H4 (cell line): Measurements from ENCODE around the gene MRC1. TPM values are rescaled to one million over a fixed set of nuclear protein-coding genes. Genes with fewer than 3 reads are reported as not detected.

Source experiments
- DNase-seq: peaks from one replicate; pipeline ENCODE4 v3.0.0-alpha.2; 2015; ENCODE audit warnings: low spot score
- total RNA-seq: library from RNA; depleted of rRNA; stranded (reverse); fragments of >200 nt; shearing (Covaris generic); gene quantifications from 2 replicates; pipeline ENCODE4 v1.2.3, GENCODE V29; 2014

The MRC1 gene
- total RNA-seq, 1 experiment from 2014 or later: not detected

- DNase-seq: no peak
These were observed 38.6 kb downstream of the MRC1 start for GRCh38 chr10:17847585-17848296.

DNA sequence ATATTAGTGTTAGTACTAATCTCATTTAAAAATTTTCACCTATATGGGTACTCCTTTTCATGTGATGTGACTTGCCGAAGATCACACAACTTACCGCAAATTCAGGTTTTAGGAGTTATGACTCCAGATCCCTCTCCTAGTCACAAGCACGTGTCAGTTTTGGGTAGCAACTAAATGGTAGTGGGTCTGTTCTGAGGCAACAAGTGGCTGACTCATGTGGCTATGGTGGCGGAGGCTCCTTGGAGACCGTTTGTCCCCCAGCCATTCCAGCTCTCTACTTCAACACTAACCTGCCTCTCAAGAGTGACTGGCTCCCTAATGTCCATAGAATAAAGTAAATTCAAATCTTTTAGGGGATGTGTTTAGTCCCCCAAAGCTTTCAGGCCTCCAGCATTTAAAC, 39.5 kb downstream of the MRC1 start:
- DNase-seq: no peak

DNA sequence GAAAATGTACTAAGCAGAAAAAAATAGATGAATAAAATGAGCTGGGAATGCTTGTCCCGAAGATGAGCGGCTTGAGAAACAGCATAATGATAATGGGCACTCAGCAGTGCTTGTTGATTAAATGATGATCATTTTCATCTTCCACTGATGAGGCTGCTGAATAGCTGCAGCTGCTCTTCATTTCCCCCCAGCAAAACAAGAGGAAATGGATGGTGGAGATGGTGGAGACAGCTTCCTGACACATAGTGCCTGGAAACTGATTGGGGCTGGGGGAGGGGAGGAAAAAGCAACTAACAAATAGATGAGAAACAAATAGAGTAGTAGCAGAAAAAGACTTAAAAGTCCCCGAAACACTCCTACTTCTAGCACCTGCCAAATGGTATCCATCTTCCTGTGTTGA, 41.4 kb downstream of the MRC1 start:
- DNase-seq: no peak

GRCh38 chr10:17851611-17852010, 42.5 kb downstream of the MRC1 start:
- DNase-seq: no peak

DNA sequence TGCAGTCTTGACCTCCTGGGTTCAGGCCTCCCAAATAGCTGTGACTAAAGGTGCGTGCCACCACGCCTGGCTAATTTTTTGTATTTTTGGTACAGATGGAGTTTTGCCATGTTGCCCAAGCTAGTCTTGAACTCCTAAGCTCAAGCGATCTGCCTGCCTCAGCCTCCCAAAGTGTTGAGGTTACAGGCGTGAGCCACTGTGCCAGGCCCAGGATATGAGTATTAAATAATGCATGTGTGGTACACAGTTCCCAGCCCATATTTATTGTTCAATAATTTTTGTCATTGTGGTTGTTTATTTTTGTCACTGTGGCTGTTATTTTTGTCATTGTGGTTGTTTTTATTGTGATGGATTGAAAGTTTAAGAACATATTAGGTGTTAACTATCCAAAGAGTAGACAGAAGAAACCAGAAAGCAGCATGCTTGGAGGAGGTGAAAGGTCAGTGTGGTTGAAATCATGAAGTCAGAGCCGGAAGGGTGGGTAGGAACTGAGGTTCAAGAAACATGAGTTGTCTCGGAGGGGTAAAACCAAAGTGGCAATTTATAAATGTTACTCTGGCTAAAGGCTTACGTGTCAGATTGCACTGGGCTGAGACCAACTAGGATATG, 45.0 kb downstream of the MRC1 start:
- no peak for DNase-seq

GRCh38 chr10:17857040-17857439, 47.9 kb downstream of the MRC1 start:
- DNase-seq: no peak

GRCh38 chr10:17859492-17860156, 50.5 kb downstream of the MRC1 start:
- DNase-seq: no peak

- no peak for DNase-seq
These were observed 52.6 kb downstream of the MRC1 start for GRCh38 chr10:17861760-17862159.

GRCh38 chr10:17865351-17865750, 56.2 kb downstream of the MRC1 start:
- DNase-seq: no peak

- DNase-seq: no peak
These were observed 57.2 kb downstream of the MRC1 start for GRCh38 chr10:17866346-17866745.

DNA sequence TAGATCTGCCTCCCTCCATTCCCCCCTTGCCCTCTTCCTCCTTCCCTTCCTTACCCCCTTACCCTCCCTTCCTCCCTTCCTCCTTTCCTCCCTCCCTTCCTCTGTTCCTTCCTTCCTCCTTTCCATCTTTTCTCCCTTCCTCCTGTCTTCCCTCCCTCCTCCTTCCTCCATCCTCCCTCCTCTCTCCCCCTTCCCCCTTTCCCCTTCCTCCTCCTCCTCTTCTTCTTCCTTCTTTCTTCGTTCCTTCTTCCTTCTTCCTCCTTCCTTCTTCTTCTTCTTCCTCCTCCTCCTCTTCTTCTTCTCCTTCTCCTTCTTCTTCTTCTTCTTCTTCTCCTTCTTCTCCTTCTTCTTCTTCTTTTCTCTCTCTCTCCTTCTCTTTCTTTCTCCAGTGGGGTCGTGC, 57.9 kb downstream of the MRC1 start:
- no peak for DNase-seq

GRCh38 chr10:17871036-17871435, 61.9 kb downstream of the MRC1 start:
- no peak for DNase-seq

GRCh38 chr10:17872191-17873091, 63.3 kb downstream of the MRC1 start:
- no peak for DNase-seq

- DNase-seq: no peak
These were observed 64.8 kb downstream of the MRC1 start for GRCh38 chr10:17873946-17874345.

DNA sequence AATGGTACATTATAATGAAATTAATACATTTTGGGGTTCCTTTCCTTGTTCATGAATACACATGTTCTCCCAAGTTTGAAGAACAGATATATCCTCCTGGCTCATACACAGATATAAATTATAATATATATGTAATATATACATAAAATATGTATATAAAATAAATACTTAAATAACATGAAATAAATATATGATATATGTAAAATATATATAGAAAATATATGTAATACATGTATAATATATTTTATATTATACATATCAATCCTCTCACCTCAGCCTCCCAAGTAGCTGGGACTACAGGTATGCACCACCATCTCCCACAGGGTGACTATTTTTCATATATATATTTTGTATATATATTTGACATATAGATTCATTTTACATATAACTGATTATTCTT, 68.0 kb downstream of the MRC1 start:
- no peak for DNase-seq

GRCh38 chr10:17878896-17879295, 69.7 kb downstream of the MRC1 start:
- no peak for DNase-seq

GRCh38 chr10:17880601-17881000, 71.5 kb downstream of the MRC1 start:
- no peak for DNase-seq

DNA sequence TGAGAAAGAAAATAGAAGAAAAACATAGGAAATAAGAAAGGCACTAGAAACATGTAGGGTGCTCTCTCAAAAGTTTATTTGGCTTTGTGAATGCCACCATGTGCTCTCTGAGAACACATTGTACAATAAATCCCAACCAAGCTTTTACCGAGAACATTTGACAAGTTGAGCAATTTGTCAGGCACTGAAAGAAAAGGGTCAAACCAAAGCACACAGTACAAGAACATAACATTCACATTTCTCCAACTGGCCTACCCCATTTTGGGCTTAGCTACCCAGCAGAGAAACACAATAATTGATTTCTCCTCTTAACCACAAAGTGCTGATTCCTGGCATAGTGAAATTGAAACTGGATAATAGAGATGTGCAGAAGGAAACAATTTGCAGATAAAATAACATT, 73.4 kb downstream of the MRC1 start:
- DNase-seq: no peak

- DNase-seq: no peak
These were observed 74.5 kb downstream of the MRC1 start for GRCh38 chr10:17883621-17884020.

- no peak for DNase-seq
These were observed 79.0 kb downstream of the MRC1 start for GRCh38 chr10:17888189-17888588.

- DNase-seq: no peak
These were observed 82.3 kb downstream of the MRC1 start for GRCh38 chr10:17891435-17891834.

- DNase-seq: no peak
These were observed 95.4 kb downstream of the MRC1 start for GRCh38 chr10:17904564-17904963.
